Vagina (tissue), 2 donors: ENCODE results near the gene FBXO42.

Source experiments
- POLR2A ChIP-seq, 2 donors: fragments of 450-650 bp; IDR thresholded peaks; one replicate each; pipeline ENCODE4 v1.6.1; 2017; ENCODE audit warnings: antibody characterized with exemption in 2 of 2, mild to moderate bottlenecking in 2 of 2, moderate library complexity in 2 of 2
- POLR2AphosphoS5 ChIP-seq, 2 donors: sonication (generic); formaldehyde crosslinking; IDR thresholded peaks; one replicate each; pipeline ENCODE4 v1.9.0; 2017; ENCODE audit warnings: antibody characterized with exemption in 2 of 2, mild to moderate bottlenecking in 2 of 2, low read depth in 1 of 2; ENCODE audit not compliant: insufficient read depth in 1 of 2
- TF ChIP-seq, protein P1 (sequence below), 3 experiments: fragments of 450-650 bp in 2 of 3; fragments of 200-600 bp in 1 of 3; sonication (generic) in 1 of 3; IDR thresholded peaks; one replicate each; pipeline ENCODE4 v1.5.1; 2017 to 2019; ENCODE audit warnings: antibody characterized with exemption in 3 of 3, mild to moderate bottlenecking in 2 of 3, moderate library complexity in 2 of 3

DNA sequence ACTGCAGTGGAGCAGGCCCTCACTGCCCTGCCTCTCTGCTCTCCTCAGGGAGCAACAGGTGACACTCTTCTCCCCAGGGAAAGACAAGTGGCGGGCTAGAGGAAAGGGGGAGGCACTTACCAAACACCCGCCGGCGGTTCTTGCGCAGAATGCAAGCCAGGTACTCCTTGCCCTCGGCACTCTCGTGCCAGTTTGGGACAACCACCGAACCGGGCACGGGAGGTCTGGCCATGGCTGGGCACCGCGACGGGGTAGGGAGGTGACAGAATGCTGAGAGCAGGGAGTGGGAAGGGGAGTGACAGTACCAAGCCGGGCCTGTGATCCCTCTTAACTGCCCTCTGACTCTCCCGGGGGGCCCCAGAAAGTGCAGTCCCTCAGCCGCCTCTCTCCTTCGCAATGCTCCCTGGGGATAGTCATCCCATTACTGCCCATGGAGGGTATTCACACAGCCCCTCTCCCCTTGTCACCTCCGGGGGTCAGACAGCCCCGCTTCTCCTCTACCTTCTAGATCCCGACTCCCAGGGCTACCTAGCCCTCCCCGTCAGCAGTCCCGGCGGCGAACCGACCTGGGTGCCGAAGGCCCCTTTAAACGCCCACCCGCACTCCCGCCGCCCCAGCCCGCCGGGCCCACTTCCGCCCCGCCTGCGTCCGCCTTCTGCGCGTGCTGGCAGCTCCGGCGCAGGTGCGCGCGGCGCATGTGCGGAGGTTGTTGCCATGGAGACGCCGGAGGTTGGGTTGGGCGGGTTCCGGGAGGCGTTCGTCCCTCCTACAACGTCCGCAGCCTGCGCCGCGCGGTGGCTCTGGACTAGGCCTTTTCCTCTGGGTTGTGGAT is 115.6 kb downstream of the FBXO42 start, which contains the start of gene CPLANE2:
- TF ChIP-seq, protein P1, sequence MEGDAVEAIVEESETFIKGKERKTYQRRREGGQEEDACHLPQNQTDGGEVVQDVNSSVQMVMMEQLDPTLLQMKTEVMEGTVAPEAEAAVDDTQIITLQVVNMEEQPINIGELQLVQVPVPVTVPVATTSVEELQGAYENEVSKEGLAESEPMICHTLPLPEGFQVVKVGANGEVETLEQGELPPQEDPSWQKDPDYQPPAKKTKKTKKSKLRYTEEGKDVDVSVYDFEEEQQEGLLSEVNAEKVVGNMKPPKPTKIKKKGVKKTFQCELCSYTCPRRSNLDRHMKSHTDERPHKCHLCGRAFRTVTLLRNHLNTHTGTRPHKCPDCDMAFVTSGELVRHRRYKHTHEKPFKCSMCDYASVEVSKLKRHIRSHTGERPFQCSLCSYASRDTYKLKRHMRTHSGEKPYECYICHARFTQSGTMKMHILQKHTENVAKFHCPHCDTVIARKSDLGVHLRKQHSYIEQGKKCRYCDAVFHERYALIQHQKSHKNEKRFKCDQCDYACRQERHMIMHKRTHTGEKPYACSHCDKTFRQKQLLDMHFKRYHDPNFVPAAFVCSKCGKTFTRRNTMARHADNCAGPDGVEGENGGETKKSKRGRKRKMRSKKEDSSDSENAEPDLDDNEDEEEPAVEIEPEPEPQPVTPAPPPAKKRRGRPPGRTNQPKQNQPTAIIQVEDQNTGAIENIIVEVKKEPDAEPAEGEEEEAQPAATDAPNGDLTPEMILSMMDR (IDR thresholded peaks at IDR 0.05) = no peak
- TF ChIP-seq POLR2AphosphoS5 (IDR thresholded peaks at IDR 0.05; ENCODE audit: insufficient read depth in 1 of 2, low read depth in 1 of 2) (peak; percentile 68 to 69), POLR2A (IDR thresholded peaks at IDR 0.05) (peak; percentile 11 to 23)
